NCI-H1436 treated with DMSO at 0.1 percent for 48 hours (cell line): Measurements from ENCODE around the gene RPS15.
"Not testable (repeated sequence)": the region's sequence is repeated elsewhere in the genome, so short reads cannot be mapped to it uniquely, and the experiment has no call there.

ENCODE experiments used
- DNase-seq: peaks from one replicate; lab custom pipeline; 2025; lab: John Stamatoyannopoulos, UW

RPS15 gene

DNA sequence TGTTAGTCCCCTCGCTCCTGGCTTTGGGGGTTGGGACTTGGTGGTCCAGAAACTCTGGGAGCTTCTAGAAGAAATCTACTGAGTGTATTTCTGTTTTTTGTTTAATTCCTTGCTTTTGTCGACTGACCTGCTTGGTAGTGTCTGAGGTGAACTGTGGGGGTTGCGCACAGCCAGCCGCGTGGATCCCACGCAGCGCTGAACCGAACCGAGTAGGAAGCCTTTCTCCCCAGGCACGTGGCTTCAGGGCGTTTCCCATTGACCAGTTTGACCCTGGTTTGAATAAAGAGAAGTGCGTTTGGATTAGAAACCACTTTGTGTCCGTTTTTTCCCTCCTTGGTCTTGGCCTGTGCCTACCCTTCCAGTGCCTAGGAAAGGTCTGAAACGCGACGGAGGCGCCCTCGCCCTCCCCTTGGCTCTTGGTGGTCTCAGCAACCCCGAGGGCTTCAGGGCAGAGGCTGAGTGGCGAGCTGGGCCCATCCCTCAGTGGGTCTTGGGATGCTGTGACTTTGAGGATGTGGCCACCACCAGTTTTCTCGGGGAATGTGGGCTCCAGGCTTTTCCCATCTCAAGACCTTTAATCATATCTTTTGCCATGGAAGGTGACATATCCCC is 2.7 kb upstream of the RPS15 start:
- no peak for DNase-seq

DNA sequence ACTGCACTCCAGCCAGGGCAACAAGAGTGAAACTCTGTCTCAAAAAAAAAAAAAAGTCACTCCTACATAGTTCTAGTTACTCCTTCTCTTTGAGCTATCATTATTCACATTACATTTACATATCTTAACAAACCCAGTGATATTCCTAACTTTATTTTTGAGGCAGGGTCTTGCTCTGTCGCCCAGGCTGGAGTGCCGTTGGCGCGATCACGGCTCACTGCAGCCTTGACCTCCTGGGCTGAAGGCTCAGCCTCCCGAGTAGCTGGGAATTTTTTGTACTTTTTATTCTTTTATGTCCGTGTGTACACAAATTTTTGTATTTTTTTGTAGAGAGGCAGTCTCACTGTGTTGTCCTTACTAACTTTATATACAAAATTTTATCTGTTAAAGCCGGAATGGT is 587 bp upstream of the RPS15 start:
- DNase-seq: no peak

DNA sequence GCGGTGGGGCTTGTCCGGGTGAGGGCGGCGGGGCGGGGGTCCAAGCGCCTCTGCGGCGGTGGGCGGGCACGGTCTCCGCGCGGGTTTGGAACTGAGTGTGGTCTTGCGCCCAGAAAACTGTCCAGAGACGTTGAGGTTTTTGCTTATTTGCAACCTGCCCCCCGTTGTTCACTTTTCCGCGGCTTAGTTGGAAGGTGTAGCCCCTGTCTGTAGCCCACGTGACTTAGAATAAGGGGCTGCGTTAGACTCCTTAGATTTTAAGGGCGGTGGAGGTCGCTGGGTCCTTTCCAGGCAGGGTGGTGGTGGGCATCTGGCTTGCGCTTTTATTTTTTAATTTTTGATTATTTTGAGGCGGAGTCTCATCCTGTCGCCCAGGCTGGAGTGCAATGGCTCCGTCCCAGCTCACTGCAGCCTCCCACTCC is 748 bp downstream of the RPS15 start:
- DNase-seq: no peak

DNA sequence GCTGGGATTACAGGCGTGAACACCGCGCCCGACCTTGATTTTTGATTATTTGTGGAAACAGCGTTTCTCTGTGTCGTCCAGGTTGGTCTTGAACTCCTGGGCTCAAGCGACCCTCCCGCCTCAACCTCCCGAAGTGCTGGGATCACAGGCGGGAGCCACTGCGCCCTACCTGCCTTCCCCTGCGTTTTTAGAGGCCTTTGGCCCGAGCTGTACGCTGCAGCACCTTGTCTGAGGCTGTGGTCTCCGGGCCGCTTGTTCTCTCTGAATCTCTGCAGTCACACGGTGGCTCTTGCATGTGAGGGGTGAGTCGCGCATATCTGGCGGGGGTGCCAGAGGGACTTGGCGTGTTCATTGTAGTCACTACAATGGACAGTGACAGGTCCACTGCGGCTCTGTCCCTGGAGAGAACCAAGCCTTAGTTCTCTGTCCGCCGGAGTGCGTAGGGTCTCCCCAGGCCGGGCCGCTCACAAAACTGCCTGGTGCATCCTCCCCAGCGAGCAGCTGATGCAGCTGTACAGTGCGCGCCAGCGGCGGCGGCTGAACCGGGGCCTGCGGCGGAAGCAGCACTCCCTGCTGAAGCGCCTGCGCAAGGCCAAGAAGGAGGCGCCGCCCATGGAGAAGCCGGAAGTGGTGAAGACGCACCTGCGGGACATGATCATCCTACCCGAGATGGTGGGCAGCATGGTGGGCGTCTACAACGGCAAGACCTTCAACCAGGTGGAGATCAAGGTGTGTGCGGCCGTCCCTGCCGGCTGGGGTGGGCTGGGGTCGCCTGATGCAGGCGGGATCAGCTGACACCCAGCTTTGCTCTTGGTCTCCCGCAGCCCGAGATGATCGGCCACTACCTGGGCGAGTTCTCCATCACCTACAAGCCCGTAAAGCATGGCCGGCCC is 1.6 kb downstream of the RPS15 start:
- DNase-seq: not testable (repeated sequence)

DNA sequence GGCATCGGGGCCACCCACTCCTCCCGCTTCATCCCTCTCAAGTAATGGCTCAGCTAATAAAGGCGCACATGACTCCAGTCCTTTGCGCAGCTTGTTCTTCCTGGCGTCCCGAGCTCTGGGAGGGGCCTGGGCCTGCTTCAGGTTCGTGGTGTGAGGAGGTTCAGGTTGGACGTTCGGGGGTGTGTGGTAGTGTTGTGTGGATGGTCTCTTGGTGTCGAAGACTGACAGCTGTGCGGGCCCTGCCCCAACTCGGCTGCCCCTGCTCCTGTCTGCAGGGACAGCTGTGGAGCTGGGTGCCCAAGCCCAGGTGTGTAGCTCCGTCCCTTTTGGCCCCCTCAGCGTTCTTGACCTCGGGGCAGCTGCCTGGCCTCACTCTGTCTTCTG is 2.2 kb downstream of the RPS15 start:
- no peak for DNase-seq

DNA sequence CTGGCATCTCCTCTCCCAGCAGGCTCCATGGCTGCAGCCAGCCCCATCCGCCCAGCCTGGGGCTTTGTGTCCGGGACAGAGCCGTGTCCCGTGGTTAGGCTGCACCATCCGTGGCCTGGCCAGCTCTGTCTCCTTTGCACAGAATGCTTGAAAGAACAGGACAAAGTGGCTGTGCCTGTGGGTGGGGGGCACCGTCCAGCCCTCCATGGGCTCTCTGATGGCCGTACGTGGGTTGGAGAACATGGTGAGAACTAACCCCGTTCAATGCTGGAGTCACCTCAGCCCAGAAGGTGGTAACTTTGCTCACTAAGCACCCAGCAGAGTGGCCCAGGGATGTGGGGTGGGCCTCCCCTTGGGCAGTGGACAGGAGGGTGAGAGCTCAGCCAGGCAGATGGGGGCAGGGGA is 2.8 kb downstream of the RPS15 start:
- DNase-seq: no peak

DNA sequence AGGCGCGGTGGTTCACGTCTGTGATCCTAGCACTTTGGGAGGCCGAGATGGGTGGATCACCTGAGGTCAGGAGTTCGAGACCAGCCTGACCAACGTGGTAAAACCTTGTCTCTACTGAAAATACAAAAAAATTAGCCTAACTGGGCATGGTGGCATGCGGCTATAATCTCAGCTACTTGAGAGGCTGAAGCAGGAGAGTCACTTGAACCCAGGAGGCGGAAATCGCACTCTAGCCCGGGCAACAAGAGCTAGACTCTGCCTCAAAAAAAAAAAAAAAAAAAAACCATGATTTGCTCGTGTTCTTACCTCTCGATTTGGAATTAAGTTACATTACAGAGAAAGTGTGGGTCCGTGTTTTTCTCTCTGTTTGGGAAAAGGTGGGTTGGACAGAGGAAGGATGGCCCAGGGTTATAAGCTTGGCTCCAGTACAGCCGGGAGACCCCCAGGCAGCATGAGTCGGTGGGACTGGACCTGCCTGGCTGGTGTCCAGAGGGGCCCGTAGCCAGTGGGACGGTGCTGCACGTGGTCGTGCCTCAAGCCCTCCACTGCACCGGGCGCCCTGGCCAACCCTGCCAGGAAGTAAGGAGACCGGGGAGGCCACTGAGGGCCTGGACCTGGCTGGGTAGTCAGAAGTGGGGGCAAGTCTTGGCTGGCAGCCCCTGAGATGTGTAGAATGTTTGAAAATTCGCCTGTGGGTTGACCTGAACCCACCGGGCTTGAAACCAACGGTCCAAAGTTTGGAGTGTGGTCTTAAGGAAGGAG is 3.7 kb downstream of the RPS15 start:
- no peak for DNase-seq

DNA sequence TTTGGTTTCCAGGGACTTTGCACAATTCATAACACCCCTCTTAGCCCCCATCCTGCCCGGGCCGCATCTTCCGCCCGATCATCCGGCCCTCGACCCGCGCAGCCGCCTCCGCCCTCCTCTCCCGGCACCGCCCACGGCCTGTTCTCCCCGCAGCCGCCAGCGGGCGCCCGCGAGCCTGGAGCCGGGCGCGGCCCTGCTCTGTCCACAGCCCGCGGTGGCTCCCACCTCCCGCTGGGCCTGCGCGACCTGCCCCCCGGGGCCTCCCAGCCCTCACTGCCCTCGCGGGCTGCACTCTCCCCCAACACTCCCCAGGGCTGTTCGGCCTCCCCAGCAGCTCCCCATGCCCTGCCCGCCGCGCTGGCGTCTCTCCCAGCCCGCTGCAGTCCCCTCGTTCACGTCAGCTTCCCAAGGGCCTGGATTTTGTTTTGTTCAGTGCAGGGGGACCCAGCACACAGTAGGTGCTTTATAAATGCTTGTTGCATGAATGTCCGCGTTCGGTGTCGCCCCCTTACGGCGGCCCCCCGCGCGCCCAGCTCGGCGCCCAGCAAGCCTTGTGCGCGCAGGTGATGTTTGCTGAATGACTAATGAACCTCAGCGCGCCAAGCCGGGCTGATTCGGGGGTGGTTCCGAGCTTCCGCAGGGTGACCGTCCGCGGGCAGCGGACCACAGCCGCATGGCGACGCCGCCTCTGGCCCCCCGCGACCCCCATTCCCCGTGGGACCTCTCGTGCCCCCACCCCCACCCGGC is 7.2 kb downstream of the RPS15 start:
- DNase-seq: peak; percentile 5

DNA sequence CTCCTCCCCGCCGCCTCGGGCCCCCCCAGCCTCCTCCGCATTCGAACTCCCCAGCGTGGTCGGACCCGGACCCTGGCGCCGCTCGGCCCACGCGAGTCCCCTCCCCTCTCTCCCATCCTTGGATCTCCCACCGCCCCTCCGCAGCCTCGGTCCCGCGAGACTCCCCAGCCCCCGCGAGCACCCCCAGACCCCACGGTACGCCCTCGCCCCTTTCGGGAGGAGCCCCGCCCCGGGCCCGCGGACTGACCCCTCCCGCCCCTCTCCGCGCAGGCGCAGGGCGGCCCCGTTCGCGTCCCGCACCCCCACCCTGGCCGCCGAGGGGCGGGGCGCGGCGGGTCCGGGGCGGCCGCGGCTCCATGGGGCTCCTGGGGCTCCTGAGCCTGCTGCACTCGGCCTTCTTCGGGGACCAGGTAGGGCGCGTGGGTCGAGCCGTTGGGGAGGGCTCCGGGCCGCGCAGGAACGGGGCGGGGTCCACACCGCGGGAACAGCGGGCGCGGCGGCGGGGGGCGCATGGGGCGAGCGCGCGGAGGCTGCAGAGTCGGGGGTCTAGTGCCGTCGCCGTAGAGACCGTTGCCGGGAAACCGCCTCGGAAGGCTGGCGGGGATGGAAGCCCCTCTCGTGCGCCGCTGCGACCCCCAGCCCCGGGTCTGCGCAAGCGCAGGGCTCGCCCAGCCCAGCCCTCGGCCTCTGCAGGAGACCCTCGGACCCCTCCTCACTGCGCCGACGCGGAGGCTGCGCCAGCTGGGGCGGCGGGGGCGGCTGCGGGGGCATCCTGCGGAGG is 7.9 kb downstream of the RPS15 start:
- DNase-seq: no peak

DNA sequence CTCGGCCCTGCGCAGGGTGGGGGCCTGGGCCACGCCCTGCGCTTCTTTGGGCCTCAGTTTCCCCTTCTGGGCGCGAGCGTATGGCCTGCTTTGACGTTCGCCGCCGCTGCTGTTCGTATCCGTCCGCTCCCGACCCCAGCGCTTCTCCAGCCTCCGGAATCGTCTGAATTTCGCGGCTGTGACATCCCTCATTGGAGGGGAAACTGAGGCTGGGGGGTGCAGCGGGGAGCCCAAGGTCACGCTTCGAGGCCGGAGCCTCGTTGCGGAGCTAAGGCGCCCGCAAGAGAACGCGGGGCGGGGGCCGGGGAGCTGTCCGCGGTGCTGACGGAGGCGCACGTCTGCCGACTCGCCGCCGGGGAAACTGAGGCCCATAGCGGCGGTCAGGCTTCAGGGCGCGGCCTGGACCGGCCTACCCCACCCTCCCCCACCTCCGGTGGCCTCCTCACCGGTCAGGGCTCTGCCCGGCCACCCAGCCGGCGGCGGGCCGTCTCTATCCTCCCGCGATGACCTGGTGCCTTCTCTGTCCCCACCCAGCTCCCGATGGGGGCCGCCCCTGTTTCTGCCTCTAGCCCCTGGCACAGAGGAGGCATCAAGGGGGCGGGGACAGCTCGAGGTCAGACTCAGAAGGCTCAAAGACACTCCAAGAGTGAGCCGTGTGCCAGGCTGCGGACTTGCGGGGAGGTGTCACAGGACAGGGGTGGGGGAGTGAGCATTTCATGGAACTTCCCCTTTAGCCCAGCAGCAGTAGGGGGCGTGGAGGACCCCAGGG is 8.7 kb downstream of the RPS15 start:
- no peak for DNase-seq

DNA sequence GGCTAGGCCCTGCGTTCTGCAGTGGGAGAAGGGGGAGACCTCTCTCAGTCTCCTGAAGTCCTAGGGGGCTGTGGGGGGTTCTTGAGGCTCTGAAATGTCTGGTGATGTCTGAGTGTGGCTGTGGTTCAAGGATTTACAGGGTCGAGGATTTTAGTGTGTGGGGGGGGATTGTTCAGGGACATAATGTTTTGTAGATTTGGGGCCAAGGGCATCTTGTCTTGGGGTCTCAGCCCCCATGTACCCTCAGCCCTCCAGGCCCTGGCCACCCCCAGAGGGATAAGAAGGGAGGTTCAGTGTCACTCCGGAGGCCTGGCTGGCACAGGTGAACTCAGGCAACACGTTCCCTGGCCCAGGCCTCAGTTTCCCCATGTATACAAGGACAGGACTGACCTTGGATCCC is 9.3 kb downstream of the RPS15 start:
- DNase-seq: no peak

DNA sequence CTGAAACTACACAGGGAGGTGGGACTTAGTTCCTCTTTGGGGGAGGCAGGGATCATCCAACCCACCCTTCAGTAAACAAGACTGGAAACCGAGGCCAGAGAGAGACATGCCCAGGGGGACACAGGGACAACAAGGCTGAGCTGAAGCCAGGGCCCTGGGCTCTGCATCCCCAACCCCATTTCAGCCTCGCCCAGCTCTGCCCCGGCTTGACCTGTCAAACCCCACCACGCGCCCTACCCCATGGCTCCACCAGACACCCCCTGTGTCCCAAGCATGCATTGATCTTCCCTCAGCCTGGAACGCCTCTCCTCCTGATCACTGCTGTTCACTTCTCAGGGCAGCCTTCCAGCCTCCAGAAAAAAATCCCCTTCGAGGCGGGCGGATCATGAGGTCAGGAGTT is 9.7 kb downstream of the RPS15 start:
- no peak for DNase-seq

DNA sequence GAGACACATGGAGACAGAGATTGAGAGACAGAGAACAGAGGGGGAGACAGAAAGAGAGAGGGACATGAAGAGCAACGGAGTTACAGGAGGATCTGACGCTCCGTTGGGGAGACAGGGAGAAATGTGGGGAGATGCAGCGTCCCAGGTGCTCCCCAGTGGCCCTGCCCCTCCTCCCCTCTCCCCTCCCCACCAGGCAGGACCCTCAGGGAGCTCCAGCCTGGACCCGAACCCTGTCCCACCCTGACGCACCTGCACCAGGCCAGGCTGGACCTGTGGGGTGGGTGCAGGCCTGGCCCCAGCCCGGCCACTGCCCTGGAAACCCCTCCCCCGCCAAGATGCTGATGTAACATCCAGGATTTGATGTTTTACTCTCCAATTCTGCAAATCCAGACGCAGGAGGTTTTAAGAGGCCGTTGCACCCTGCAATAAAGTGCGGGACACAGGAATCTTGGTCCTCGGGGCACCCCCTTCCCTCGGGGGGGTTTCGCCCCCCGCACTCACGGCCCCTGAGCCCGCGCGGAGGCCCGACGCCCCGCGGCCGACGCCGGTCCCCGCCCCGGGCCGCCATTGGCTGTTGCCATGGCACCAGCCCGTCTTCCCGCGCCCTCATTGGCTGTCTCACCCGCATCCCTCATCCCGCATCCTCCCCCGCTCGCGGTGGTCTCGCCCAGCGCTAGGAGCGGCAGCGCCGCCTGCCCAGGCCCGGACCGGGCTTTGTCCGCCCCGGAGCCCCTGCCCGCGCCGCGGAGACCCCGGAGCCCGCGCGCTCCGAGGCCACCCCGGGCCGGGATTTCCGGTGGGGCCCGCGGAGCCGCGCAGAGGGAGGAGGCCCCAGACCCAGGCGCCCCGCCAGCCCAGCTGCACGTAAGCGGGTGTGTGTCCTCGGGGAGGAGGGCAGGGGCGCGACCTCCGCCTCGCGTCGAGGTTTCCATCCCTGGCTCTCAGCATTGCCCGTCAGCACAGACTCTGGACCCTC is 11.6 kb downstream of the RPS15 start, which contains the start of gene APC2:
APC2 (plus strand) TSS at position 655 of the 976 bp plus-strand sequence. CDS start 2,881 bp downstream, outside the sequence.
- no peak for DNase-seq

DNA sequence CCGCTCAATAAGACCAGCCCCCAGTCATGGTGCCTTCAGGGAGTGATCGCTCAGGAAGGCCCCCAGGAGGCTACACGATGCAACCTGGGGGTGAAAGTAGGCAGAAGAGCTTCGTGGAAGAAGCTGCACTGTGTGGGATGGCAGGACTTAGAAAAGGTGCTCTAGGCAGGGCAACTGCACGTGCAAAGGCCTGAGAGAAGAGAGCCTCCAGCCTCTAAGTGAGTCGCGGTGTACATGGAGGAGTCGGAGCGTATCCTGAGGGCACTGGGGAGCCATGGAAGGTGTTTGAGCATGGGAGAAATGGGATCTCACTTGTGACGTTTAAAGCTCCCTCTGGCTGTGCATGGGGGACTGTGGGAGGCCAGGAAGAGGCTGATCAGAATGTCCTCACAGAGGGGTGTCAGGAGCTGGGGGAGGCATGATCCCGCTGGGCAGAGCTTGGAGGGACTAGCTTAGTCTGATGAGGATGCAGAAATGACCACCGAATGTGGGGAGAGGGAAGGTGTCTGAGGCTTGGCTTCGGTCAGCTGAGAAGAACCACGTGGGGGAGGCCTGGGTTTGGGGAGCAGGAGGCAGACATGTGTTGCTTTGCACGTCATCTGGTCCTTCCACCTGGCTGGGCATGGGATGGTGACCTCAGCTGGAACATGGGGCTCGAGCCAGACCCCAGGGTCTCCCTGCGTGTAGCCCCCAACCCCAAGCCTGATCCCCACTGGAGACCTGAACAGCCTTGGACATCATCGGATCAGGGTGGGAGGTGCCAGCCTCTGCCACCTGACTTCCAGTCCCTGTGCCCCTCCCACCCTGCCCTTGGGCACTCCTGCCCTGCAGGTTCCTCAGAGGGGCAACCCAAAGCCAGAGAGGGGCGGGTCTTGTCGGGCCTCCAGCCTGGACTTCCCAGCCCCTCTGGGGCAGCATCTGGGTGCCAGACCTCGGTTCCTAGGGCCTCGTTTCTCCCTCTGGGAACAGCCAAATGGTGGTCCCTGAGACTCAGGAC is 12.8 kb downstream of the RPS15 start:
- DNase-seq: no peak

DNA sequence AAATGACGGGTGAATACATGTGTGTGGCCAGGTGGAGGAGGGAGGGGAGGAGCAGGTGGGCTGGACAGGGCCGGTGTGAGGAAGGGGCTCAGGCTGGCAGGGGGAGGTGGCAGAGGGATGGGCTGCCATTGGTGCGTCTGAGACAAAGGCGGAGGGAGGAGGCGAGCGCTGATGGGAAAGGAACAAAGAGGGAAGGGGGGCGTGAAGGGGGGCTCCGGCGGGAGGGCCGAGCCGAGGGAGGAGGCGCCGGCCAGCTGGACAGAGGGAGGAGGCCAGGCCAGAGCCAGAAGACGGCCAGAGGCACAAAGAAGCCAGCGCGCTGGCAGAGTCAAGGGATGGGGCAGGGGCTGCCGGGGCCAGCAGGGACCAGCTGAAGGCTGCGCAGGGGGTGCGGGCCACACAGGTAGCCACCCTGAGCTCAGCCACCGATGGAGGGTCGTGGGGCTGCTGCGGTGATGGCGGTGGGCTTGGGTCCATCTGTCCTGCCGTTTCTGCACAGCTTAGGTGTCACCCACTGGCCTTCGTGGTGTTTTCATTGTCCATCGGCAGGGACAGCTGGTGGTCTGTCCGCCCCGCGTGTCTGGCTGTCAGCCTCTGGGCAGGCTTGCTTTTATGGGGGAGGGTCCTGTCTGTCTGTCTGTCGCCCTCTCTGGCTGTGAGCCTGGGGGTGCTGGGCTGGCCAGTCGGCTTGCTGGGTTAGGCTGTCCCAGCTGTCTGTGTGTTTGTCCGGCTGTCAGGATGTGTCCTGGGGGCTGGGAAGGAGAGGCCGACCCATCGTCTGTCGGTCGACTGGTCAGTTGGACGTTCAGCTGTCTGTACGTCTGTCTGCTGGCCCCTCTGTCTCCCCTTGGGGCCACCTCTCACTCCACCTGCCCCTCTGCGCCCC is 14.0 kb downstream of the RPS15 start:
- DNase-seq: no peak

DNA sequence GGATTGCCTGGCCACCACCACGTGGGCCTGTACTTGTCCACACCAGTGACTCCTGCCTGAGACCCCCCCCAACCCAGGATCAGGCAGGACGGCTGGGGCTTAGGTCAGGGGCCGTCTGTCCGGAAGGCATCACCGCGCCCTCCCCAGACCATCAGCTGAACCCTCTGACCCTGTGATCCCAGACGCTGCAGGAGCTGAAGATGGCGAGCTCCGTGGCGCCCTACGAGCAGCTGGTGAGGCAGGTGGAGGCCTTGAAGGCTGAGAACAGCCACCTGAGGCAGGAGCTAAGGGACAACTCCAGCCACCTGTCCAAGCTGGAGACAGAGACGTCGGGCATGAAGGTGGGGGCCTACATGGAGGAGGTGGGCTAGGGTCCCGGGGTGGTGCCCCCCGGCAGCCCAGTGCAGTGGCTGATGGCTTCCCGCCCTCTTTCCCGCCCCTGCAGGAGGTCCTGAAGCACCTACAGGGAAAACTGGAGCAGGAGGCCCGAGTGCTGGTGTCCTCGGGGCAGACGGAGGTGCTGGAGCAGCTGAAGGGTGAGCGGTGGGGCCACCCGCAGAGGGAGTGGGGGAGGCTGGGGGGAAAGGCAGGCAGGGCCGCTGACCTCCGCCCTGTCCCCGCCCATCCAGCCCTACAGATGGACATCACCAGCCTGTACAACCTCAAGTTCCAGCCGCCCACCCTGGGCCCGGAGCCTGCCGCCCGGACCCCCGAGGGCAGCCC is 14.8 kb downstream of the RPS15 start:
- no peak for DNase-seq
